ENCODE results near the gene STOM. TPM values are rescaled to one million over a fixed set of nuclear protein-coding genes. Genes with fewer than 3 reads are reported as not detected.

STOM gene
- total RNA-seq, 1 experiment from 2014 or later, result 7.6 TPM

GRCh38 chr9:121294866-121295661 is 75.0 kb downstream of the STOM start:
- ChIA-PET CTCF (interaction anchor here (0.6 kb wide), 1 partner anchor 27 kb away, joined by 3 read pairs; no protein-coding TSS in a partner anchor), POLR2A (ENCODE audit: unreplicated experiment) (no interaction called here)
- Histone ChIP-seq H3K36me3 (ENCODE audit: low read depth) (no peaks in the 10 kb centered on the region), H3K79me2 (ENCODE audit: low read depth) (no peaks in the 10 kb centered on the region), H3K9me3 (ENCODE audit: insufficient read depth, low read depth) (no peaks in the 10 kb centered on the region), H3K9me2 (ENCODE audit: insufficient read depth) (no peaks in the 10 kb centered on the region), H3K27ac (no peak overlapping the region), H3K4me1 (replicated peaks; ENCODE audit: insufficient read depth) (peaks cover 7% of the 10 kb centered on the region), H4K20me1 (ENCODE audit: insufficient read depth) (no peaks in the 10 kb centered on the region), H3K4me3 (no peak overlapping the region), H3K27me3 (ENCODE audit: insufficient read depth, low read depth) (no peaks in the 10 kb centered on the region), H3F3A (ENCODE audit: insufficient read depth, low read depth) (peaks cover 7% of the 10 kb centered on the region), H2AFZ (no peak overlapping the region), H3K4me2 (no peak overlapping the region)
- TF ChIP-seq, protein P1, sequence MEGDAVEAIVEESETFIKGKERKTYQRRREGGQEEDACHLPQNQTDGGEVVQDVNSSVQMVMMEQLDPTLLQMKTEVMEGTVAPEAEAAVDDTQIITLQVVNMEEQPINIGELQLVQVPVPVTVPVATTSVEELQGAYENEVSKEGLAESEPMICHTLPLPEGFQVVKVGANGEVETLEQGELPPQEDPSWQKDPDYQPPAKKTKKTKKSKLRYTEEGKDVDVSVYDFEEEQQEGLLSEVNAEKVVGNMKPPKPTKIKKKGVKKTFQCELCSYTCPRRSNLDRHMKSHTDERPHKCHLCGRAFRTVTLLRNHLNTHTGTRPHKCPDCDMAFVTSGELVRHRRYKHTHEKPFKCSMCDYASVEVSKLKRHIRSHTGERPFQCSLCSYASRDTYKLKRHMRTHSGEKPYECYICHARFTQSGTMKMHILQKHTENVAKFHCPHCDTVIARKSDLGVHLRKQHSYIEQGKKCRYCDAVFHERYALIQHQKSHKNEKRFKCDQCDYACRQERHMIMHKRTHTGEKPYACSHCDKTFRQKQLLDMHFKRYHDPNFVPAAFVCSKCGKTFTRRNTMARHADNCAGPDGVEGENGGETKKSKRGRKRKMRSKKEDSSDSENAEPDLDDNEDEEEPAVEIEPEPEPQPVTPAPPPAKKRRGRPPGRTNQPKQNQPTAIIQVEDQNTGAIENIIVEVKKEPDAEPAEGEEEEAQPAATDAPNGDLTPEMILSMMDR (conservative IDR thresholded peaks at IDR 0.05), result no peak
- no peak for TF ChIP-seq EZH2 (IDR thresholded peaks at IDR 0.05; ENCODE audit: low read depth)
- intact Hi-C loops (cut with micrococcal nuclease; ENCODE audit: unreplicated experiment), result no loop called here
- BruUV-seq (replicated peaks), result no TSS peak
- DNase-seq, result no peak

DNA sequence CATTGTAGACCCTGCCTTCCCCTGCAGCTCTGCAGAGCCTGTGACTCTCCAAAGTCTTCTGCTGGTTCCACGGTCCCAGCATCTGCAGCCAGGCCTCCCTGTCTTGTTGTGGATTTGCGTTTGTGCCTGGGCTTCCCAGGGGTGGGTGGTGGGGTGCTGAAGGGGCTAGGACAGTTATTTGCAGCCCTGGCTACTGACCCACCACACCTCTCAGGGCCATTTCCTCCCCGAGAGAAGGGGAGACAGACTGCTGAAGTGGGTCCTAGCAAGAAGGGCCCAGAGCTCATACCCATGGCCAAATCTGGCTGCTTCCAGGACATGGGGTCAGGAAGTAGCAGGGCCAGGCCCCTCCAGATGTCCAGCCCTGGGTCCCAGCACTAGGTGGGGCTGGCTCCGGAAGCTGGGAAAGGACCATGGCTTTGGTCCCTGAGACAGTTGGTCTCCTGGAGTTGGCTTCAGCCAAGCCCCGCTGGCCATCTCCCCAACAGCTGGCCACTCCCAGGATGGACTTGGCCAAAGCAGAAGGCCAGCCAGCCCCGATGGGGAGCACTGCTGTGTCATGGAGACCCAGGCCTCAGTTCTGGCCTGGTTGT is 75.8 kb downstream of the STOM start:
- TF ChIP-seq, protein P1 (conservative IDR thresholded peaks at IDR 0.05), result no peak
- TF ChIP-seq EZH2 (IDR thresholded peaks at IDR 0.05; ENCODE audit: low read depth), result no peak
- no peaks in the 10 kb centered on the region for H3K9me3 ChIP-seq (ENCODE audit: insufficient read depth, low read depth)

DNA sequence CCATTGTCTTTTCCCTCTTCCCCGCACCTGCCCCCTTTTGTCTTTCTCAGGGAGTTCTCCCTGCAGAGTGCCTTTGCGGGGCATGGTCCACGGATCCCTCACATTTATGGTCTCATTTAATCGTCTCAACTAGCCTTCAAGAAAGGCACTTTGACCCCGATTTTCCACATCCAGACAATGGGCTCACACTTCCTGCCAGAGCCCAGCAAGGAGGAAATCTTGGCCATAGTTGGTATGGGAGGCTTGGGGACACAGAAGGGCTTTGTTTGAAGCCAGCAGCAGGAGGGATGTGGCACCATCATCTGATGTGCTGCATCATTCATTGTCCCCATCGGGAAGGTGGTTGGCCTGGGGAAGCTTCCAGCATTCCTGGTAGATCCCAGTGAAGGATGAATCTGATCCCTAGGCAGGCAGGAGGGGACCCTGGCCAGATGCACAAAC is 77.2 kb downstream of the STOM start:
- Histone ChIP-seq H3F3A (ENCODE audit: insufficient read depth, low read depth) (peaks cover 11% of the 10 kb centered on the region), H2AFZ (no peak overlapping the region), H3K9me2 (ENCODE audit: insufficient read depth) (no peaks in the 10 kb centered on the region), H3K27ac (no peak overlapping the region), H3K36me3 (ENCODE audit: low read depth) (no peaks in the 10 kb centered on the region), H3K9me3 (ENCODE audit: insufficient read depth, low read depth) (no peaks in the 10 kb centered on the region), H3K79me2 (ENCODE audit: low read depth) (no peaks in the 10 kb centered on the region), H4K20me1 (ENCODE audit: insufficient read depth) (no peaks in the 10 kb centered on the region), H3K27me3 (ENCODE audit: insufficient read depth, low read depth) (no peaks in the 10 kb centered on the region), H3K4me2 (no peak overlapping the region), H3K4me3 (no peak overlapping the region), H3K4me1 (replicated peaks; ENCODE audit: insufficient read depth) (peaks cover 26% of the 10 kb centered on the region)
- no peak for TF ChIP-seq EZH2 (IDR thresholded peaks at IDR 0.05; ENCODE audit: low read depth)
- TF ChIP-seq, protein P1 (conservative IDR thresholded peaks at IDR 0.05), result no peak
- CTCF ChIA-PET, result no interaction called here
- no TSS peak for BruUV-seq (replicated peaks)
- intact Hi-C loops (cut with micrococcal nuclease; ENCODE audit: unreplicated experiment), result no loop called here
- POLR2A ChIA-PET (ENCODE audit: unreplicated experiment), result no interaction called here
- DNase-seq, result no peak

More for the DNA sequence above, 75.8 kb downstream of the STOM start:
- no peaks in the 10 kb centered on the region for H3K79me2 ChIP-seq (ENCODE audit: low read depth)
- H3K4me1 ChIP-seq (replicated peaks; ENCODE audit: insufficient read depth), result peaks cover 12% of the 10 kb centered on the region
- no peak overlapping the region for H3K27ac ChIP-seq
- POLR2A ChIA-PET (ENCODE audit: unreplicated experiment), result no interaction called here
- H4K20me1 ChIP-seq (ENCODE audit: insufficient read depth), result no peaks in the 10 kb centered on the region
- no peak overlapping the region for H2AFZ ChIP-seq
- no peaks in the 10 kb centered on the region for H3K36me3 ChIP-seq (ENCODE audit: low read depth)
- CTCF ChIA-PET, result no interaction called here
- intact Hi-C loops (cut with micrococcal nuclease; ENCODE audit: unreplicated experiment), result no loop called here
- no peak overlapping the region for H3K4me3 ChIP-seq
- no peaks in the 10 kb centered on the region for H3K9me2 ChIP-seq (ENCODE audit: insufficient read depth)
- no peak overlapping the region for H3K4me2 ChIP-seq
- no peaks in the 10 kb centered on the region for H3K27me3 ChIP-seq (ENCODE audit: insufficient read depth, low read depth)
- H3F3A ChIP-seq (ENCODE audit: insufficient read depth, low read depth), result peaks cover 7% of the 10 kb centered on the region; the same call in 1 of the 2 replicates
- BruUV-seq (replicated peaks), result no TSS peak
- no peak for DNase-seq
